HCT116 (cell line): ENCODE data around the gene DLK1.

Source experiments
- EGR1 ChIP-seq: IDR thresholded peaks from 2 replicates; pipeline ENCODE4 v1.6.1; 2012; ENCODE audit warnings: low read depth
- ELF1 ChIP-seq: IDR thresholded peaks from 2 replicates; pipeline ENCODE4 v1.6.1; 2012; ENCODE audit warnings: low read depth, borderline replicate concordance
- EZH2 ChIP-seq: fragments of 200-600 bp; sonication (generic); IDR thresholded peaks from 2 replicates; pipeline ENCODE4 v1.6.1; 2017; ENCODE audit warnings: antibody characterized with exemption, mixed run types
- EZH2phosphoT487 ChIP-seq: fragments of 200-600 bp; IDR thresholded peaks from 2 replicates; pipeline ENCODE4 v1.6.1; 2018; ENCODE audit warnings: antibody characterized with exemption, borderline replicate concordance
- JUND ChIP-seq: IDR thresholded peaks from 2 replicates; pipeline ENCODE4 v1.6.1; 2012
- POLR2AphosphoS5 ChIP-seq: IDR thresholded peaks from 2 replicates; pipeline ENCODE4 v1.6.1; 2011; ENCODE audit warnings: mild to moderate bottlenecking, low read depth, low read length, moderate library complexity
- RAD21 ChIP-seq: IDR thresholded peaks from 2 replicates; pipeline ENCODE4 v1.6.1; 2012; ENCODE audit warnings: low read depth, mild to moderate bottlenecking
- SRF ChIP-seq: IDR thresholded peaks from 2 replicates; pipeline ENCODE4 v1.6.1; 2012; ENCODE audit warnings: low read depth
- TF ChIP-seq, protein P1 (sequence below), 3 experiments: fragments of 200-600 bp in 1 of 3; sonication (generic) in 1 of 3; IDR thresholded peaks in 2 of 3; conservative IDR thresholded peaks in 1 of 3; 2 replicates each; pipeline ENCODE4 v1.5.1; 2012 to 2017; ENCODE audit warnings: low read depth in 2 of 3, low read length in 2 of 3, antibody characterized with exemption in 1 of 3, borderline replicate concordance in 1 of 3, control low read depth in 1 of 3, mild to moderate bottlenecking in 1 of 3, mixed read lengths in 1 of 3, mixed run types in 1 of 3, moderate library complexity in 1 of 3; ENCODE audit not compliant: insufficient read depth in 1 of 3
- TF ChIP-seq, protein P2 (sequence below): IDR thresholded peaks from 2 replicates; pipeline ENCODE4 v1.6.1; 2012; ENCODE audit warnings: low read depth

DNA sequence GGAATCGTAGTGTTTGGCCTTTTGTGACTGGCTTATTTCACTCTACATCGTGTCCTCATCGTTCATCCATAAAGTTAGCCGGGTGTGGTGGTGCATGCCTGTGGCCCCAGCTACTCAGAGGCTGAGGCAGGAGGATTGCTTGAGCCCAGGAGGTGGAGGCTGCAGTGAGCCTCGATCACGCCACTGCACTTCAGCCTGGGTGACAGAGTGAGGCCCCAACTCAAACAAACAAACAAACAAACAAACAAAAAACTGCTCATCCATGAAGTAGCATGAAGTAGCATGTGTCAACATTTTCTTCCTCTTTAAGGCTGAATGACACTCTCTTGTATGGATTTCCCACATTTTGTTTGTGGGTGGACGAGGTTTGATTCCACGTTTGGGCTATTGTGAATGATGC is 55.3 kb downstream of the DLK1 start:
- TF ChIP-seq, protein P1, sequence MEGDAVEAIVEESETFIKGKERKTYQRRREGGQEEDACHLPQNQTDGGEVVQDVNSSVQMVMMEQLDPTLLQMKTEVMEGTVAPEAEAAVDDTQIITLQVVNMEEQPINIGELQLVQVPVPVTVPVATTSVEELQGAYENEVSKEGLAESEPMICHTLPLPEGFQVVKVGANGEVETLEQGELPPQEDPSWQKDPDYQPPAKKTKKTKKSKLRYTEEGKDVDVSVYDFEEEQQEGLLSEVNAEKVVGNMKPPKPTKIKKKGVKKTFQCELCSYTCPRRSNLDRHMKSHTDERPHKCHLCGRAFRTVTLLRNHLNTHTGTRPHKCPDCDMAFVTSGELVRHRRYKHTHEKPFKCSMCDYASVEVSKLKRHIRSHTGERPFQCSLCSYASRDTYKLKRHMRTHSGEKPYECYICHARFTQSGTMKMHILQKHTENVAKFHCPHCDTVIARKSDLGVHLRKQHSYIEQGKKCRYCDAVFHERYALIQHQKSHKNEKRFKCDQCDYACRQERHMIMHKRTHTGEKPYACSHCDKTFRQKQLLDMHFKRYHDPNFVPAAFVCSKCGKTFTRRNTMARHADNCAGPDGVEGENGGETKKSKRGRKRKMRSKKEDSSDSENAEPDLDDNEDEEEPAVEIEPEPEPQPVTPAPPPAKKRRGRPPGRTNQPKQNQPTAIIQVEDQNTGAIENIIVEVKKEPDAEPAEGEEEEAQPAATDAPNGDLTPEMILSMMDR (IDR thresholded peaks at IDR 0.05 in 2 of 3, conservative IDR thresholded peaks at IDR 0.05 in 1 of 3; ENCODE audit: borderline replicate concordance in 1 of 3, insufficient read depth in 1 of 3, low read depth in 2 of 3, low read length in 2 of 3): no peak
- TF ChIP-seq EZH2 (no peak), JUND (no peak), ELF1 (no peak), POLR2AphosphoS5 (no peak), EZH2phosphoT487 (no peak), RAD21 (no peak), SRF (no peak), EGR1 (no peak)
- TF ChIP-seq, protein P2, sequence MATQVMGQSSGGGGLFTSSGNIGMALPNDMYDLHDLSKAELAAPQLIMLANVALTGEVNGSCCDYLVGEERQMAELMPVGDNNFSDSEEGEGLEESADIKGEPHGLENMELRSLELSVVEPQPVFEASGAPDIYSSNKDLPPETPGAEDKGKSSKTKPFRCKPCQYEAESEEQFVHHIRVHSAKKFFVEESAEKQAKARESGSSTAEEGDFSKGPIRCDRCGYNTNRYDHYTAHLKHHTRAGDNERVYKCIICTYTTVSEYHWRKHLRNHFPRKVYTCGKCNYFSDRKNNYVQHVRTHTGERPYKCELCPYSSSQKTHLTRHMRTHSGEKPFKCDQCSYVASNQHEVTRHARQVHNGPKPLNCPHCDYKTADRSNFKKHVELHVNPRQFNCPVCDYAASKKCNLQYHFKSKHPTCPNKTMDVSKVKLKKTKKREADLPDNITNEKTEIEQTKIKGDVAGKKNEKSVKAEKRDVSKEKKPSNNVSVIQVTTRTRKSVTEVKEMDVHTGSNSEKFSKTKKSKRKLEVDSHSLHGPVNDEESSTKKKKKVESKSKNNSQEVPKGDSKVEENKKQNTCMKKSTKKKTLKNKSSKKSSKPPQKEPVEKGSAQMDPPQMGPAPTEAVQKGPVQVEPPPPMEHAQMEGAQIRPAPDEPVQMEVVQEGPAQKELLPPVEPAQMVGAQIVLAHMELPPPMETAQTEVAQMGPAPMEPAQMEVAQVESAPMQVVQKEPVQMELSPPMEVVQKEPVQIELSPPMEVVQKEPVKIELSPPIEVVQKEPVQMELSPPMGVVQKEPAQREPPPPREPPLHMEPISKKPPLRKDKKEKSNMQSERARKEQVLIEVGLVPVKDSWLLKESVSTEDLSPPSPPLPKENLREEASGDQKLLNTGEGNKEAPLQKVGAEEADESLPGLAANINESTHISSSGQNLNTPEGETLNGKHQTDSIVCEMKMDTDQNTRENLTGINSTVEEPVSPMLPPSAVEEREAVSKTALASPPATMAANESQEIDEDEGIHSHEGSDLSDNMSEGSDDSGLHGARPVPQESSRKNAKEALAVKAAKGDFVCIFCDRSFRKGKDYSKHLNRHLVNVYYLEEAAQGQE: no peak
